GM08714 (cell line): ENCODE results near the gene CCDC7.
"Not testable (repeated sequence)": the region's sequence is repeated elsewhere in the genome, so short reads cannot be mapped to it uniquely, and the experiment has no call there.

Experiments
- H3K4me3 ChIP-seq: fragments of 200-500 bp; sonication (Bioruptor generic); 2 replicates; pipeline ENCODE4 v1.5.1; 2014; ENCODE audit warnings: mild to moderate bottlenecking, low read length, inconsistent platforms
- ZNF274 ChIP-seq: IDR thresholded peaks from 2 replicates; pipeline ENCODE4 v1.6.1; 2012; ENCODE audit warnings: mild to moderate bottlenecking, low read depth, low read length

CCDC7 gene

DNA sequence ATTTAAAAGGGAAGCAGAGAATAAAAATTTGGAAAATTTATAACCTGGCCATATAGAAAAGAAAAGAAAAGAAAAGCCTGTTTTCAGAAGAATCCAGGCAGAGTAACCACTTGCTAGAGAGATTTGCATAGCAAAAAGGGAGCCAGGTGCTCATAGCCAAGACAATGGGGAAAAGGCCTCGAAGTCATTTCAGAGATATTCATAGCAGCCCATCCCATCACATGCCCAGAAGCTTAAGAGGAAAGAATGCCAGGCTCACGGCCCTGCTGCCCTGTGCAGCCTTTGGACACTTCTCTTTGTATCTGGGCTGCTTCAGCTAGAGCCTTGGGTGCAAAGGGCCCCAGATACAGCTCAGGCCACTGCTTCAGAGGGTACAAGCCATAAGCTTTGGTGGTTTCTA, 159.8 kb downstream of the CCDC7 start:
- H3K4me3 ChIP-seq: no peak overlapping the region
- no peak for TF ChIP-seq ZNF274

DNA sequence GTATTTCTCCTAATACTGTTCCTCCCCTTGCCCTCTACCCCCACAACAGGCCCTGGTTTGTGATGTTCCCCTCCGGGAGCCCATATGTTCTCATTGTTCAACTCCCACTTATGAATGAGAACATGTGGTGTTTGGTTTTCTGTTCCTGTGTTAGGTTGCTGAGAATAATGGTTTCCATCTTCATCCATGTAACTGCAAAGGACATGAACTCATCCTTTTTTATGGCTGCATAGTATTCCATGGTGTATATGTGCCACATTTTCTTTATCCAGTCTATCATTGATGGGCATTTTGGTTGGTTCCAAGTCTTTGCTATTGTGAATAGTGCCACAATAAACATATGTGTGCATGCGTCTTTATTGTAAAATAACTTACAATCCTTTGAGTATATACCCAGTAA, 164.6 kb downstream of the CCDC7 start:
- not testable (repeated sequence) for H3K4me3 ChIP-seq

DNA sequence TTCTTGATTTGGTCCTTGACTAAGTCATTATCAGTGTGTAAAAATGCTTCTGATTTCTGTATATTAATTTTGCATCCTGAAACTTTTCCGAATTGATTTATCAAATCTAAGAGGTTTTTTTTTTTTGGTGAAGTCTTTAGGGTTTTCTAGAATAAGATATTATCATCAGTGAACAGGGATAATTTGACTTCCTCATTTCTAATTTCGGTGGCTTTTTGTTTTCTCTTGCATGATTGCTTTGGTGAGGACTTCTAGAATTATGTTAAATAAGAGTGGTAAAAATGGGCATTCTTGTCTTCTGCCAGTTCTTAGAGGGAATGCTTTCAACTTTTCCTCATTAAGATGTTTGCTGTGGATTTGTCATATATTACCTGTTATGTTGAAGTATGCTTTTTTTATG, 170.5 kb downstream of the CCDC7 start:
- no peak for TF ChIP-seq ZNF274

DNA sequence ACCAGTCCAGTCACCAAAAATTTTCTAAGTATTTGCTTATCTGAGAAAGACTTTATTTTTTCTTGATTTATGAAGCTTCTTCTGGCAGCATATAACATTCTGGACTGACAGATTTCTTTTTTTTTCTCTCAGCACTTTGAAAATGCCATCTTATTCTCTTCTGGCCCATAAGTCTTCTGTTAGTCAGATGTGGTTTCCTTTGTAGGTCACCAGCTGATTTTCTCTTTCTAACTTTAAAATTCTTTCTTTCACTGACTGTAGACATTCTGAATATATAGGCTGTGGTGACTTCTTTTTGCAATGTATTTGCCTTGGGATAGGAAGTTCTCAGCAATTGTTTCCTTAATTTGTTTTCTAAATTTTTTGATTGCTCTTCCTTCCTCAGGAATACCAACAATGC, 172.5 kb downstream of the CCDC7 start:
- no peak overlapping the region for H3K4me3 ChIP-seq
- no peak for TF ChIP-seq ZNF274

More for the DNA sequence above, 170.5 kb downstream of the CCDC7 start:
- no peak overlapping the region for H3K4me3 ChIP-seq

DNA sequence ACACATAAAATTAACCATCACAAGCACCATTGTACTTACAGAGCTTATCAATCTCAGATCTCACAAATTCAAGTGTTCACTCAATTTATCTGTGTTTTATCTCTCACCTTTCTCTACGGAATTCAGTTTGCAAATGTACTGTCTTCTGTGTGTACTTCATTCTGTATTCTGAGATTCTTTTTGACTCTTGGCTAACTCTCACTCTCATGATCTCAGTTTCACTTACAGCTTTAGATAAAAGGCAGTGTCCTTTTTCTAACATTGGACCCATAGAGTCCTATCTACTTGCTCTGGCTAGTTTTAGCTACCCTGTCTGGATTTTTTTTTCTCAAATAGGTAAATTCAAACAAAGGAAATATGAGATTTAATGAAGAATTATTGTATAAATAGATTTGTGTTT, 176.0 kb downstream of the CCDC7 start:
- TF ChIP-seq ZNF274: no peak
- H3K4me3 ChIP-seq: no peak overlapping the region

- no peak for TF ChIP-seq ZNF274
- no peak overlapping the region for H3K4me3 ChIP-seq
Observed at GRCh38 chr10:32622409-32622808, 176.5 kb downstream of the CCDC7 start.

GRCh38 chr10:32627183-32627582, 181.2 kb downstream of the CCDC7 start:
- H3K4me3 ChIP-seq: no peak overlapping the region
- TF ChIP-seq ZNF274: no peak

GRCh38 chr10:32629910-32630309, 184.0 kb downstream of the CCDC7 start:
- TF ChIP-seq ZNF274: no peak
- H3K4me3 ChIP-seq: no peak overlapping the region

- no peak for TF ChIP-seq ZNF274
- no peak overlapping the region for H3K4me3 ChIP-seq
Observed at GRCh38 chr10:32646535-32646934, 200.6 kb downstream of the CCDC7 start.

GRCh38 chr10:32650246-32650655, 204.3 kb downstream of the CCDC7 start:
- H3K4me3 ChIP-seq: no peak overlapping the region
- no peak for TF ChIP-seq ZNF274

- H3K4me3 ChIP-seq: not testable (repeated sequence)
Observed at GRCh38 chr10:32657430-32657829, 211.5 kb downstream of the CCDC7 start.

DNA sequence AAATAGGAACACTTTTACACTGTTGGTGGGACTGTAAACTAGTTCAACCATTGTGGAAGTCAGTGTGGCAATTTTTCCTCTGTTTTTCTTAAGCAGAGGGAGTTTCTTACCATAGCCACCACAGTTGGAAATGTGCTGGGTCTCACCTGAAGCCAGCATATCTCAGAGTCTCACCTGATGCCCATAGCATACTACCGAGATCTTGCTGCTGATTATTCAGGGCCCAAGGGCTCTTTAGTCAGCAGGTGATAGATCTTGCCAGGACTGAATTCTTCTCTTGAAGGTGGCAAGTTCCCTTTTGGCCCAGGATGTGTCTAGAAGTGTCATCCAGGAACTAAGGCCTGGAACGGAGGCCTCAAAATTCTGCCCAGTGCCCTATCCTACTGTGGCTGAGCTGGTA, 215.4 kb downstream of the CCDC7 start:
- H3K4me3 ChIP-seq: no peak overlapping the region
- no peak for TF ChIP-seq ZNF274

DNA sequence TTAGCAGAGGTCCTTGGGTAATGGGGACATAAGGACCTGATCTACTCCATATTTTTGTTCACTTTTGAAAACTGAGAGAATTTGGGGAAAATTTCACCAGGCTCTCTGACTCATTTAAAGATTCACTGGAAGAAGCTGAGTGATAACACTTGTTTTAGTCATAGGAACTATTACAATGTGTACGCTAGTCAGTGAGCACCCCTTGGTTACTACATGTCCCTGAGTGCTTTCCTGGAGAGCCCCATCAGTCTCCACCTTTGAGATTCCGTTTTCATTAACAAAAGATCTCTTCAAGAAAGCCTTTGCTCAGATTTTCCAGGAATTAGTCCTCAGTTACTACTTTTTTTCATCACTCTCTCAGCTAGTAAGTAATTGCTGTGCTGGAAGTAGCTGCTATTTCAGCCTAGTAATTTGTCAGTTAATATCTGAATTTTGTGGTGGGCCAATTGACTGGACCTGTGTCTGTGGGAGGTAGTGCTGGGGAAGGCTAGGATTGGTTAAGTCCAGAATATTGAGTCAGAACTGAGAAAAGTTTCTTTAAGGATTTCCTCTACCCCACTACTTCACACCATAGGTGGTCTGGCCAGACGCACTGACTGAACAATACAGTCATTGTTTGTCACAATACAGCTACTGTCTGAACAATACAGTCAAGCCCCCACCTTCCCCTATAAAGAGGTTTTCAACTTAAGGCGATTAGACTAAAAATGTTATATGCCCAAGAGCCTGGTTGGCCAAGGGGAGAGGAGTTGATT, 235.0 kb downstream of the CCDC7 start:
- TF ChIP-seq ZNF274: no peak
- no peak overlapping the region for H3K4me3 ChIP-seq

DNA sequence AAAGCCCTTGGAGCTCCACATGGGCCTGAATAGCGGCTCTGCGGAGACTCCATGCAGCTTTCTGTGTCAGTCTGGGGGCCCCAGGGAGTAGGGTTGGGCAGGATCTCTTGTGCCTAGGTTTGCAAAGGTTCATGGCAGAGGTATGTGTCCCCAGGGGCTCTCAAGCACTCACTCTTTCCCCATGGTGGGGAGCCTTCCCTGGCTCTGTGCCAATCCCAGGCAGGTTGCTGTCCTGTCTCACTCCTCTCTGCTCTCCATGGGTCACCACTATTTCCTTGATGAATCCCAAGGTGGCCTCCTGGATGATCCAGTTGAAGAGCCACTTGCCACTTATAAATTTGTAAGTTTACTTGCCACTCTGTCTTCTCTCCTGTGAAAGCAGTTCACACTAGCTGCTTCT, 238.4 kb downstream of the CCDC7 start:
- TF ChIP-seq ZNF274: no peak
- H3K4me3 ChIP-seq: no peak overlapping the region

- TF ChIP-seq ZNF274: no peak
- H3K4me3 ChIP-seq: no peak overlapping the region
Observed at GRCh38 chr10:32687116-32687515, 241.2 kb downstream of the CCDC7 start.

GRCh38 chr10:32687546-32687945, 241.6 kb downstream of the CCDC7 start:
- no peak for TF ChIP-seq ZNF274
- H3K4me3 ChIP-seq: no peak overlapping the region
